DOHH2 (cell line): Measurements from ENCODE around the gene TOMM6.

Experiments
- H3F3A ChIP-seq: fragments of 200-600 bp; sonication (generic), shearing (Covaris generic); 2 replicates; pipeline ENCODE4 v1.6.0; 2016; ENCODE audit warnings: antibody characterized with exemption, mild to moderate bottlenecking; ENCODE audit not compliant: control insufficient read depth, insufficient read depth
- H3K27ac ChIP-seq: fragments of 200-600 bp; sonication (generic); 2 replicates; pipeline ENCODE4 v1.5.1; 2014; ENCODE audit warnings: low read depth, mild to moderate bottlenecking, low read length, moderate library complexity
- H3K27me3 ChIP-seq: fragments of 200-600 bp; sonication (generic); 2 replicates; pipeline ENCODE4 v1.6.1; 2014; ENCODE audit warnings: mild to moderate bottlenecking, low read length, mixed read lengths; ENCODE audit not compliant: control insufficient read depth
- H3K36me3 ChIP-seq: fragments of 200-600 bp; sonication (generic); 2 replicates; pipeline ENCODE4 v1.6.1; 2014; ENCODE audit warnings: mild to moderate bottlenecking, low read length, moderate library complexity, mixed read lengths; ENCODE audit not compliant: control insufficient read depth
- H3K4me1 ChIP-seq: fragments of 200-600 bp; sonication (generic); 2 replicates; pipeline ENCODE4 v1.6.1; 2014; ENCODE audit warnings: mild to moderate bottlenecking, low read length, mixed read lengths; ENCODE audit not compliant: control insufficient read depth
- H3K4me2 ChIP-seq: fragments of 200-600 bp; sonication (generic); 2 replicates; pipeline ENCODE4 v1.6.0; 2014; ENCODE audit warnings: mild to moderate bottlenecking, low read length, moderate library complexity
- H3K4me3 ChIP-seq: fragments of 200-600 bp; sonication (generic); 2 replicates; pipeline ENCODE4 v1.5.1; 2014; ENCODE audit warnings: mild to moderate bottlenecking, low read length, mixed read lengths
- H3K79me2 ChIP-seq: fragments of 200-600 bp; sonication (generic); 2 replicates; pipeline ENCODE4 v1.6.1; 2014; ENCODE audit warnings: mild to moderate bottlenecking, low read length, mixed read lengths; ENCODE audit not compliant: control insufficient read depth
- H3K9me2 ChIP-seq: fragments of 200-600 bp; sonication (generic); replicated peaks from 2 replicates; pipeline ENCODE4 v1.6.1; 2014; ENCODE audit warnings: mild to moderate bottlenecking, low read length, mixed read lengths; ENCODE audit not compliant: control insufficient read depth
- H3K9me3 ChIP-seq: fragments of 200-600 bp; sonication (generic); 2 replicates; pipeline ENCODE4 v1.6.1; 2014; ENCODE audit warnings: antibody characterized with exemption, low read length, mixed read lengths; ENCODE audit not compliant: control insufficient read depth, insufficient read depth
- H4K20me1 ChIP-seq: fragments of 200-600 bp; sonication (generic); 2 replicates; pipeline ENCODE4 v1.6.0; 2014; ENCODE audit warnings: low read depth, mild to moderate bottlenecking, antibody characterized with exemption, low read length, moderate library complexity; ENCODE audit not compliant: control insufficient read depth, insufficient read depth
- CTCF ChIP-seq: fragments of 200-600 bp; sonication (generic); IDR thresholded peaks from one replicate; pipeline ENCODE4 v1.5.1; 2014; ENCODE audit warnings: antibody characterized with exemption, mild to moderate bottlenecking, low read depth, low read length; ENCODE audit not compliant: poor library complexity, severe bottlenecking
- EZH2phosphoT487 ChIP-seq: fragments of 200-600 bp; sonication (generic); IDR thresholded peaks from 2 replicates; pipeline ENCODE4 v1.6.1; 2017; ENCODE audit warnings: borderline replicate concordance, mild to moderate bottlenecking, antibody characterized with exemption, low read length, moderate library complexity, mixed read lengths

The TOMM6 gene

GRCh38 chr6:41781366-41781730 lies 6.1 kb upstream of the TOMM6 start:
- Histone ChIP-seq H4K20me1 (no peaks in the 10 kb centered on the region), H3K4me1 (peaks cover 44% of the 10 kb centered on the region), H3K9me2 (no peaks in the 10 kb centered on the region), H3K9me3 (no peaks in the 10 kb centered on the region), H3K27ac (no peak overlapping the region), H3K79me2 (peaks cover 12% of the 10 kb centered on the region), H3K4me2 (peak overlapping the region; percentile 87), H3K4me3 (peak overlapping the region; percentile 87), H3K36me3 (no peaks in the 10 kb centered on the region), H3K27me3 (peaks cover 4% of the 10 kb centered on the region), H3F3A (peaks cover 12% of the 10 kb centered on the region)
- TF ChIP-seq CTCF (no peak), EZH2phosphoT487 (no peak)

- H3F3A ChIP-seq: peaks cover 11% of the 10 kb centered on the region
Observed at GRCh38 chr6:41783106-41783780, 4.3 kb upstream of the TOMM6 start.

GRCh38 chr6:41784581-41785171 lies 2.8 kb upstream of the TOMM6 start:
- no peaks in the 10 kb centered on the region; the same call in 1 of the 2 replicates for H4K20me1 ChIP-seq

More at GRCh38 chr6:41783106-41783780, 4.3 kb upstream of the TOMM6 start:
- Histone ChIP-seq H3K27me3 (peaks cover 4% of the 10 kb centered on the region), H4K20me1 (no peaks in the 10 kb centered on the region), H3K9me2 (no peaks in the 10 kb centered on the region), H3K27ac (no peak overlapping the region), H3K4me3 (no peak overlapping the region), H3K36me3 (peaks cover 8% of the 10 kb centered on the region), H3K4me2 (no peak overlapping the region), H3K9me3 (no peaks in the 10 kb centered on the region), H3K79me2 (peaks cover 24% of the 10 kb centered on the region), H3K4me1 (peaks cover 44% of the 10 kb centered on the region)
- TF ChIP-seq CTCF: no peak
- TF ChIP-seq EZH2phosphoT487: no peak

More at GRCh38 chr6:41784581-41785171, 2.8 kb upstream of the TOMM6 start:
- Histone ChIP-seq H3K36me3 (peaks cover 19% of the 10 kb centered on the region), H3K4me1 (peaks cover 47% of the 10 kb centered on the region), H3K79me2 (peaks cover 32% of the 10 kb centered on the region), H3F3A (peaks cover 14% of the 10 kb centered on the region), H3K4me2 (peak overlapping the region; percentile 1; the same call in 1 of the 2 replicates), H3K9me2 (no peaks in the 10 kb centered on the region), H3K9me3 (no peaks in the 10 kb centered on the region), H3K27me3 (peaks cover 4% of the 10 kb centered on the region), H3K27ac (no peak overlapping the region), H3K4me3 (no peak overlapping the region)
- no peak for TF ChIP-seq CTCF
- no peak for TF ChIP-seq EZH2phosphoT487
